ENCODE measurements around the gene PSG3. TPM values are rescaled to one million over a fixed set of nuclear protein-coding genes. Genes with fewer than 3 reads are reported as not detected.
"Not testable (repeated sequence)": the region's sequence is repeated elsewhere in the genome, so short reads cannot be mapped to it uniquely, and the experiment has no call there.

Gene PSG3
- total and polyA plus RNA-seq, 9 donors = 0.42 TPM; not detected in 8

DNA sequence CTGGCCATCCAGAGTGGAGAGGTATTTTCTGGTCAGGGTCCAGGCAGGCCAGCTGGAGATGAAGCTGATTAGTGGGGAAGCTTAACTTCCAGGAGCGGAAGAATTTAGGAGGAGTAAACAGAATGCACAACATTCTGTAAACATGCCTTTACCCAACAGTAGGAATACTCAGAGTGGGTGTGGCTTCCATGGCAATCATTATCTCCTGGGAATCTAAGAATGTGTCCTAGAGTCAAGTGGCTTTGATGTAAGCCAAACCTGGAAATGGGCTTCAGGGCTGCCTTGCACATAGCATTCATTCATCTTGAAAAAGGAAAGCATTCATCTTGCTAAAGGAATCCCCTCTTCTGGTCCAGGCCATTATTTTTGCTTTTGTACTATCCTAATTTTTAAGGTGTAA lies 29.3 kb downstream of the PSG3 start:
- WGBS, 3 donors = 88 to 100% (median 92%) methylated on average over 1 of the region's 1 CpG
- intact Hi-C loops (cut with DNase I) = not testable (repeated sequence)

DNA sequence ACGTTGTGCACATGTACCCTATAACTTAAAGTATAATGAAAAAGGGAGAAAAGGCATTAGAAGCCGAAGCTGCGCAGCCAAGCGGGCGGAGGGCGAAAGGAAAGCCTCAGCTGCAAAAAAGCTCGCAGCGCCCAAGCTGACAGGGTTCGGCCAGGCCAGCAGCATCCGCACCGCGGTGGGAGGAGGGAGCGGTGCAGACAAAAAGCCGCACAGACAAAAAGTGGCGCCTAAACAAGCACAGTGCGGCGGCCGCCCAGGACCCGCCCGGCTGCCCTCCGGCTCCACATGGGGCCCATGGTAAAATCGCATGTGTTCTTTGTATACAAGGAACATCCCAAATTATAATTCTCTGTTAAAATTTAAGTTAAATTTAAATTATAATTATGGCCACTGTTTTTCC lies 42.4 kb downstream of the PSG3 start:
- 21 to 35% (median 24%) methylated on average over 22 of the region's 22 CpGs for WGBS, 3 donors
- Histone ChIP-seq H3K4me3 (no peak overlapping the region), H3K27me3 (no peaks in the 10 kb centered on the region), H3K27ac (no peak overlapping the region), H3K36me3 (no peaks in the 10 kb centered on the region), H3K9me3 (peaks cover 0 to 3% of the 10 kb centered on the region in 2 donors), H3K4me1 (ENCODE audit: insufficient read depth) (no peaks in the 10 kb centered on the region)
- intact Hi-C loops (cut with DNase I) = no loop called here
- no peak for DNase-seq
- TF ChIP-seq POLR2A (IDR thresholded peaks at IDR 0.05) = no peak
- no peak for TF ChIP-seq EP300 (IDR thresholded peaks at IDR 0.05)
- TF ChIP-seq, protein P1, sequence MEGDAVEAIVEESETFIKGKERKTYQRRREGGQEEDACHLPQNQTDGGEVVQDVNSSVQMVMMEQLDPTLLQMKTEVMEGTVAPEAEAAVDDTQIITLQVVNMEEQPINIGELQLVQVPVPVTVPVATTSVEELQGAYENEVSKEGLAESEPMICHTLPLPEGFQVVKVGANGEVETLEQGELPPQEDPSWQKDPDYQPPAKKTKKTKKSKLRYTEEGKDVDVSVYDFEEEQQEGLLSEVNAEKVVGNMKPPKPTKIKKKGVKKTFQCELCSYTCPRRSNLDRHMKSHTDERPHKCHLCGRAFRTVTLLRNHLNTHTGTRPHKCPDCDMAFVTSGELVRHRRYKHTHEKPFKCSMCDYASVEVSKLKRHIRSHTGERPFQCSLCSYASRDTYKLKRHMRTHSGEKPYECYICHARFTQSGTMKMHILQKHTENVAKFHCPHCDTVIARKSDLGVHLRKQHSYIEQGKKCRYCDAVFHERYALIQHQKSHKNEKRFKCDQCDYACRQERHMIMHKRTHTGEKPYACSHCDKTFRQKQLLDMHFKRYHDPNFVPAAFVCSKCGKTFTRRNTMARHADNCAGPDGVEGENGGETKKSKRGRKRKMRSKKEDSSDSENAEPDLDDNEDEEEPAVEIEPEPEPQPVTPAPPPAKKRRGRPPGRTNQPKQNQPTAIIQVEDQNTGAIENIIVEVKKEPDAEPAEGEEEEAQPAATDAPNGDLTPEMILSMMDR (IDR thresholded peaks at IDR 0.05) = no peak

More for the DNA sequence above, 29.3 kb downstream of the PSG3 start:
- not testable (repeated sequence) for H3K9me3 ChIP-seq; H3K4me1 ChIP-seq (ENCODE audit: insufficient read depth); DNase-seq; H3K27ac ChIP-seq; H3K36me3 ChIP-seq; H3K4me3 ChIP-seq; H3K27me3 ChIP-seq

DNA sequence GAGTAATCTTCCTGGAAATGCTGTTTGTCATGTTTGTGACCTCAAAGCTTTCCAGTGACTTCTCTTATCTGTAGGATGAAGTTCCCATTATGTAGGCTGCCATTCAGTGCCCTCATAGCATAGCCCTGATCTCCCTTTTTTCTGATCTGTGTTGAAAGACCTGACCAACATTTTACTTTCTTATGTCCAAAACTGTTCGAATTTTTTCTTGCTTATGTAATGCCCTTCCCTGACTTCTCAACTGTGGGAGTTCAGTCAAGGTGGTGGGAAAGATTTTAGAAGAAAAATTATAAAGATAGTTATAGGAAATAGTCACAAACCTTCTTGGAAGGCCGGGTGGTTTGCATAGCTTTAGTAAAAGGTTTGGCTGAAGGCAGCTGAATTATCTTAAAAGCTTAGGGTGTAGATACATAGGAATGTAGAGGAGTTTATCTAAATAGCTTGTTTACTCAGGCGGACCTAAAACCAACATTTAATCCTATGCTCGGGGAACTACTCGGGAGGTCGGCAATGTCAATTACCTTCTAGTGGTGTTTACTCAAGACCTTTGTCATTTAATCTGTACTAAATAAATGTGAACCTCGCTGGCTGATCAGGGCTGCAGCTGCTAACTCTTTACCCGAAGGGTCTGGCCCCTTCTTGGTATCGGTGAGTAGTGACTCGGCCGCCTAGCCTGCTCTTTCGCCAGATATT lies 44.3 kb downstream of the PSG3 start:
- intact Hi-C loops (cut with DNase I) = no loop called here
- Histone ChIP-seq H3K9me3 (peaks cover 0 to 3% of the 10 kb centered on the region in 2 donors), H3K4me1 (ENCODE audit: insufficient read depth) (no peaks in the 10 kb centered on the region), H3K27ac (no peak overlapping the region), H3K27me3 (no peaks in the 10 kb centered on the region), H3K36me3 (no peaks in the 10 kb centered on the region), H3K4me3 (no peak overlapping the region)
- no peak for DNase-seq
- WGBS, 3 donors = 75 to 80% (median 79%) methylated on average over 12 of the region's 12 CpGs
- TF ChIP-seq EP300 (IDR thresholded peaks at IDR 0.05) (no peak), POLR2A (IDR thresholded peaks at IDR 0.05) (no peak)
- TF ChIP-seq, protein P1 (IDR thresholded peaks at IDR 0.05) = no peak

DNA sequence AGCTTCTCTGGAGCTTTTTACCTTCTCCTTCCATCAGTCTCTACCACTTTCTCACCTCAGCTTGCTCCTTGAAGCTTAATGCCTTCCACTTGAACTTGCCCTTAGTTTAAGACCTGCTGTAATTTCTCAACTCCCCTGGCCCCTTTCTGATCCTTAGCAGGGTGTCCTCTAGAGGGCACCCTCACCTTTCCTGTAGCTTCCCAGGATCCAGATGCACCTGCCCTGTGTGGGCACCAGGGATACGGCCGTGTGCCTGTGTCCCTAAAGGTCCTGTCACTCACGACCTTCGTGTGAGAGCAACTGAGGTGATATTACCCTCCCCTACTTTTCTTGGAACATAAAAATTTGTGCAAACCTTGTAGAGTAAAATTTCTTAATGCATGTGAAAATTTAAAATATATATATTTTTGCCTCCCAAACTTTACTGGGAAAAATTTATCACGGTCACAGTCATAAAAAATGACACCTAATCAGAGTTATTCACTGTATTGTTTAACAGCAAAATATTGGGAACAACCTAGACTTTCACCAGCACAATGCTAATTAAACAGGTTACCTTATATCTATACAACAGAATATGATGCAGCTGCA lies 46.4 kb downstream of the PSG3 start:
- Histone ChIP-seq H3K4me1 (ENCODE audit: insufficient read depth) (no peaks in the 10 kb centered on the region), H3K4me3 (no peak overlapping the region), H3K27ac (no peak overlapping the region), H3K36me3 (no peaks in the 10 kb centered on the region), H3K9me3 (peaks cover 0 to 3% of the 10 kb centered on the region in 2 donors), H3K27me3 (no peaks in the 10 kb centered on the region)
- WGBS, 3 donors = 24 to 32% (median 26%) methylated on average over 5 of the region's 5 CpGs
- intact Hi-C loops (cut with DNase I) = no loop called here
- TF ChIP-seq, protein P1 (IDR thresholded peaks at IDR 0.05) = no peak
- TF ChIP-seq EP300 (IDR thresholded peaks at IDR 0.05) (no peak), POLR2A (IDR thresholded peaks at IDR 0.05) (no peak)
- DNase-seq = no peak

DNA sequence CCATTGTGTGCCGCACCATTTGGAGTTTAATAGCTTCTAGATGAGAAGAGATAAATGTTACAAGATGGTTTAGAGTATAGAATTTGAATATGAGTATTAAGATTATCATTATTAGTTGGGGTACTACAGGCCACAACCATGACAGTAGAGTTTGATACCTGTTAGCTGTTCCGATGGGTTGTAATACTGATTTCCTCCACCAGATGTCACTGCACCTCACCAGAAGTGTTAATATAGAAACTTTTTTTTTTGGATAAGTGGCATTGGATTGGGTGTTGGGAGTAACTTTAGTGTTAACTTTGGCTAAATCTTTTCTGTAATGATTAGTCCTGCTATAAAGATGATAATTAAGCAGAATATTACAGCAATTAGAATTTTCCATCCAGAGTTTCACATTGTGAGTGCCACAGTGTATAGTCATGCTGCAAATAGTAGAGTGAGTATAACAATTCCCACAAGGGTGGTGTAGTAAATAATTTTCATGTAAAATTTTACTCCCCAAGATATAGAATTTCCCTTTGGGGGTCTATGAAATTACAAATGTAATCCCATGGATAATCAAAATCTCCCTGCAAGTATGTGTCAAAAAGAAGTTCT lies 56.3 kb downstream of the PSG3 start:
- Histone ChIP-seq H3K4me1 (ENCODE audit: insufficient read depth) (no peaks in the 10 kb centered on the region), H3K36me3 (no peaks in the 10 kb centered on the region), H3K27ac (no peak overlapping the region), H3K4me3 (no peak overlapping the region), H3K27me3 (no peaks in the 10 kb centered on the region), H3K9me3 (peaks cover 0 to 6% of the 10 kb centered on the region in 2 donors)
- 87 to 88% (median 88%) methylated on average over 2 of the region's 2 CpGs for WGBS, 3 donors
- intact Hi-C loops (cut with DNase I) = no loop called here
- DNase-seq = no peak
- TF ChIP-seq, protein P1 (IDR thresholded peaks at IDR 0.05) = no peak
- no peak for TF ChIP-seq EP300 (IDR thresholded peaks at IDR 0.05)
- no peak for TF ChIP-seq POLR2A (IDR thresholded peaks at IDR 0.05)

DNA sequence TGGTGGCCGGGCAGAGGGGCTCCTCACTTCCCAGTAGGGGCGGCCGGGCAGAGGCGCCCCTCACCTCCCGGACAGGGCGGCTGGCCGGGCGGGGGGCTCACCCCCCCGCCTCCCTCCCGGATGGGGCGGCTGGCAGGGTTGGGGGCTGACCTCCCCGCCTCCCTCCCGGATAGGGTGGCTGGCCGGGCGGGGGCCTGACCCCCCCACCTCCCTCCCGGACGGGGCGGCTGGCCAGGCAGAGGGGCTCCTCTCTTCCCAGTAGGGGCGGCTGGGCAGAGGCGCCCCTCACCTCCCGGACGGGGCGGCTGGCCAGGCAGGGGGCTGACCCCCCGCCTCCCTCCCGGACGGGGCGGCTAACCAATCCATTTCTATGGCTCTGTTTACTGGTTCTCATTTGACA lies 64.0 kb downstream of the PSG3 start:
- H3K4me1 ChIP-seq (ENCODE audit: insufficient read depth); DNase-seq; H3K27ac ChIP-seq; H3K27me3 ChIP-seq; H3K9me3 ChIP-seq; H3K4me3 ChIP-seq; H3K36me3 ChIP-seq; intact Hi-C loops (cut with DNase I): not testable (repeated sequence)
- 96% methylated on average over 9 to 26 of the region's 27 CpGs for WGBS, 3 donors

DNA sequence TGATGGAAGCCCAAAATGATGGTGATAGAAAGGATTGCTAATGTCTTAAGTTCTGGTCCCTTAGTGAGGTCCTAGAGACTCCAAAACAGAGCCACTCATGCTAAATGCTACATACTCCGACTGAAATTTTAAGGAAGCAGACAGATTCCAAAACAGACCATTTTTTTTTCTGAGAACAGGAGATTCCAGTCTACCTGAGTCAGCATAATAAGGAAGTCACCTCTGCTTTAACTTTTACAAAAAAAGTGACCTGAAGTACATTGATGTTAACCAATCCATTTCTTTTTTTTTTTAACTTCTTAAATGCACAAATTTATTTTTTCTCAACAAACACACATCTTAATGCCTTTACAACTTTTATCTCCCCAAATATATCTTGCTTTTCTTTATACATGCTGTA lies 65.7 kb downstream of the PSG3 start:
- H3K9me3 ChIP-seq; H3K27me3 ChIP-seq; H3K36me3 ChIP-seq; intact Hi-C loops (cut with DNase I); H3K4me3 ChIP-seq; DNase-seq; H3K27ac ChIP-seq; H3K4me1 ChIP-seq (ENCODE audit: insufficient read depth): not testable (repeated sequence)
- 74 to 86% (median 75%) methylated on average over 1 of the region's 1 CpG for WGBS, 3 donors
